GM18505 (cell line): Measurements from ENCODE around the gene SLC25A12.
"Not testable (repeated sequence)": the region's sequence is repeated elsewhere in the genome, so short reads cannot be mapped to it uniquely, and the experiment has no call there.

Experiments used
- ATAC-seq: cut with Tn5 transposase; IDR thresholded peaks from one replicate; pipeline ENCODE4 v1.9.1; 2021; ENCODE audit not compliant: unreplicated experiment
- POLR2A ChIP-seq: IDR thresholded peaks from 4 replicates; pipeline ENCODE4 v1.6.1; 2011; ENCODE audit warnings: borderline replicate concordance; ENCODE audit not compliant: insufficient read depth, insufficient read length; ENCODE audit errors: extremely low read depth

SLC25A12 gene

DNA sequence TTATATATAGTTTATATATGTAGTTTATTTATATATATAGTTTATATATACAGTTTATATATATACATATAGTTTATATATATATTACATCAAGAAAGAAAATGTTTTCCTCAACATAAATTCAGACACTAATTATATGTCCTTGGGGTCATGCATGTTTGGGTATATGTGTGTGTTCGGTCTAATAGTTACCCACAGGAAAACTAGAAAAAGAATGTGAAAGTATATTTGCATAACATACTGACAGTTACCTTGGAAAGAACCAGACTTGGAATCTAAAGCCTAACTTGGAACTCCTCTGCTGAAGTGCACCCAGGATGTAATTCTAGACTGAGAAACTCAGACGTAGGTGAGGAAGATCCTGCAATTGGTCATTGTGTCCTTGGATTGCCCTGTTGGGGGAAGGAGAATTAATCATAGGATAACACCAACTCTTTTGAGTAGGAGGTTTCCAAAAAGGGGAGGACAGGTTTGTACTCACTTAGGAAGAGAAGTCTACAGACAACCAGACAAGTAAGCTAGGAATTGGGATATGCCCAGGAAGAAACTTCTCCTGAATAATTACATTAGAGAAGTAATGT is 8.9 kb upstream of the SLC25A12 start:
- no peak for ATAC-seq

DNA sequence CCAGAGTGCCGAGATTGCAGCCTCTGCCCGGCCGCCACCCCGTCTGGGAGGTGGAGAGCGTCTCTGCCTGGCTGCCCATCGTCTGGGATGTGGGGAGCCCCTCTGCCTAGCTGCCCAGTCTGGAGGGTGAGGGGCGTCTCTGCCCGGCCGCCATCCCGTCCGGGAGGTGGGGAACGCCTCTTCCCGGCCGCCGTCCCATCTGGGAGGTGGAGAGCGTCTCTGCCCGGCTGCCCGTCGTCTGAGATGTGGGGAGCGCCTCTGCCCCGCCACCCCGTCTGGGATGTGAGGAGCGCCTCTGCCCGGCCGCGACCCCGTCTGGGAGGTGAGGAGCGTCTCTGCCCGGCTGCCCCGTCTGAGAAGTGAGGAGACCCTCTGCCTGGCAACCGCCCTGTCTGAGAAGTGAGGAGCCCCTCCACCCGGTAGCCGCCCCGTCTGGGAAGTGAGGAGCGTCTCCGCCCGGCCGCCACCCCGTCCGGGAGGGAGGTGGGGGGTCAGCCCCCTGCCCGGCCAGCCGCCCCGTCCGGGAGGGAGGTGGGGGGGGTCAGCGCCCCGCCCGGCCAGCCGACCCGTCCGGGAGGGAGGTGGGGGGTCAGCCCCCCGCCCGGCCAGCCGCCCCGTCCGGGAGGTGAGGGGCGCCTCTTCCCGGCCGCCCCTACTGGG is 5.7 kb upstream of the SLC25A12 start:
- not testable (repeated sequence) for ATAC-seq

More for the DNA sequence above, 8.9 kb upstream of the SLC25A12 start:
- TF ChIP-seq POLR2A, result no peak

DNA sequence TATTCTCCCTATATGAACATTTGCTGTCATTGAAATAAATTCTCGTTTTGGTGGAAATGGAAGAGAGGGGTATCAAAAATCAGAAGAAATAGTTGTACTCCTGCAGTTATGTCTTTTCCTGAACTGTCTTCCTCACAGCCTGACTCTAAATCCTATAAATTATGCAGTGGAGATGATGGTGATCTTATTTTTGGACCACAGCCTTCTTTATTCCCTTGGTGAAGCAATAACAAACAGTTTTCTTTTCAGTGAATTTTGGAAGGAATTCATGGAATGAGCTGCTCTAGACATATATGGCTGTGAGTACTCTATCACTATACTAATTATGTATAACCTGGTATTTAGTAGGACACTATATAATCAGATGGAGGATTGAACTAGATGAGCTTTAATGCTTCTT is 1.7 kb upstream of the SLC25A12 start:
- no peak for TF ChIP-seq POLR2A

DNA sequence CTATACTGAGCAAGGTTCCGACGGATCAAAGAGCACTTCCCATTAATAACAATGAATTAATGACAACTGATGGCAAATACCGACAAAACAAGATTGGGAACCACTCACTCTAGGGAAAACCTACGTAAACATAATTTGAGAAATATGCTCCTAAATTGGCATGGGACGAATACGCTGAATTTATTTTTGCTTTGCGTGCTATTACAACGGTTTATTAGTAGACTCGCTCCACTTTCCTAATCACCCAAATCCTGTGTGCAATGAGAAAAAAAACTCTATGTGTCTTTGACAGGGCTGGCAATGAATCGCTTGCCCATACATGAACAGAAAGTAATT is 536 bp upstream of the SLC25A12 start:
- no peak for ATAC-seq
- no peak for TF ChIP-seq POLR2A

More for the DNA sequence above, 1.7 kb upstream of the SLC25A12 start:
- no peak for ATAC-seq

DNA sequence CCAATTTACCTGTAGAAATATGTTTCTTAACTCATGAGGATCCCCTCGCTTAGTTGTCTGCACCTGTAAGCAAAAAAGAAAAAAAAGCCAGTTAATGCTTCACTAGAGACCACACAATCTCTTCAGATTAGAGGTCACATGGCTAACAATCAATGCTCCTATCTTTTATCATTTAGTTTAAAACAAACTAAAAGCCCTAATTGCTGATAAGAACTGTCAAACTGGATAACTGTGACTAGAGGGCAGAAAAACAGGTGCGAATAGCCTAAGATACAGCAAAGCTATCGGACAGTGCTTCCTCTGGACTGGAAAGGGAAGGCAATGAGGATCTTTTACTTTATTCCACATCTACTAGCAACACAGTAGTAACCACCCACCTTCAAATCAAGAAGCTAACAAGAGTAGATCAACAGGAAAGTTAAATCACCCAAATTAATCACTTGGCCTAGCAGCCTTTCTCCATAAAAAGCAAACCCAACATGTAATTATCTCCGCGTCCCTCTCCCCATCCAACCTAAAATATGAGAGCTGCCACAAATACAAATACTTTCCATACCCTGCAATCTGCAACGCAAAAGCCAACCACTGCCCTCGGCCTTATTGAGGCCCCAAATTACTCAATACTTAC is 734 bp downstream of the SLC25A12 start:
- no peak for TF ChIP-seq POLR2A
- ATAC-seq, result no peak

DNA sequence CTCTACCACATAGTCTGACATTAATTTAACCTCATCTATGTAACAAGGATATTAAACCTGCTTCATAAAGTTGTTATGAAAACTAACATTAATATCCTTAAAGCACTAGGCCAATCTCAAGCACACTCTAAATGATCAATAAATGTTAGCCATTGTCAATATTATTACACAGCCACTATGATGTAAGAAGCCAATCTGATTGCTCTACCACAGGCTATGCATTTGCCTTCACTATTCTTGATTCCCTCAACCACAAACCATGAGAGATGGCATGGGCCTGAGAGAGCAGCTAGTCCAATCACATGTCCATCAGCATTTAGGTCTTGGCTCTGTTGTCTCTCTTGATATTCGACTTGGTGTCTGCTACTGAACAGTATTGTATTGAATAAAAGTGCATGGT is 4.2 kb downstream of the SLC25A12 start:
- no peak for TF ChIP-seq POLR2A
- no peak for ATAC-seq

DNA sequence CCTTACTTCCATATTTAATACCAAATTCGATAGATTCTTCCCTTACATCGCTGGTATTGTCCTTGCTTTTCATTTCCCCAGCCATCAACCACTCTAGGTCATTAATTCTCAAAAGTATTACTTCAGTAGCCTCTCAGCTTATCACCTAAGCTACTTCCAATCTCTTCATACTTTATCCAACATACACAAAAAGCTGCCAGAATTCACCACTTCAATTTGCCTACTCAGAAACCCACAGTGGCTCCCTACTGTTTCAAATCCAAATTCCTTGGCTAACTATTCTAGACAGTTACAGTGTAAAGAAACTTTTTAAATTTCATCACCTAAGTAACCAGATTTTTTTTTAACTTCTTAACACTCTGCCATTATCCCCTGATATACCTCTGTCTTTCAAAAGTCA is 4.7 kb downstream of the SLC25A12 start:
- ATAC-seq, result no peak
- TF ChIP-seq POLR2A, result no peak

DNA sequence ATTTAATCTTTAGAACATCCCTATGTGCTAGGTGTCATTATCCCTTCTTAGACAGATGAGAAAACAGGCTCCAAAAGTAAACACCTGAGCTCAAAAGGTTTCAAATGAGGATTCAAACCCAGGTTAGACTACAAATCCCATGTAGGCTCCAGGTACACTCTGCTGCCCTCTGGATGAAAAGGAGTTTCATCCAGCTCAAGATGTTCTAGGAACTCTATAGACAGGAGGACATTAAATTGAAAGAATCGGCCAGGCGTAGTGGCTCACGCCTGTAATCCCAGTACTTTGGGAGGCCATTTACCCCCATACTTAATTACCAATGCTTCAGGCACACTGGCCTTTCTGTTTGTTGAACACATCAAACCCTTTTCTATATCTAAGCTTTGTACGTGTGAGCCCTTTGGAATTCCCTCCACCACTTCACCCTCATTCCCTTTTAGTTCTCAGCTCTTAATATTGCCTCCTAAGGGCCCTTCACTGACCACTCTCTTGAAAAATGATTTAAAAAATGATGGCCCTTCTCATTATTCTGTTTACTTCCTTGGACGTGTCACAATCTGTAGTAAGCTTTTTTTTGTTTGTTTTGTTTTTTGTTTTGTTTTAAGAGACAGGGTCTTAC is 10.7 kb downstream of the SLC25A12 start:
- no peak for TF ChIP-seq POLR2A
- no peak for ATAC-seq

DNA sequence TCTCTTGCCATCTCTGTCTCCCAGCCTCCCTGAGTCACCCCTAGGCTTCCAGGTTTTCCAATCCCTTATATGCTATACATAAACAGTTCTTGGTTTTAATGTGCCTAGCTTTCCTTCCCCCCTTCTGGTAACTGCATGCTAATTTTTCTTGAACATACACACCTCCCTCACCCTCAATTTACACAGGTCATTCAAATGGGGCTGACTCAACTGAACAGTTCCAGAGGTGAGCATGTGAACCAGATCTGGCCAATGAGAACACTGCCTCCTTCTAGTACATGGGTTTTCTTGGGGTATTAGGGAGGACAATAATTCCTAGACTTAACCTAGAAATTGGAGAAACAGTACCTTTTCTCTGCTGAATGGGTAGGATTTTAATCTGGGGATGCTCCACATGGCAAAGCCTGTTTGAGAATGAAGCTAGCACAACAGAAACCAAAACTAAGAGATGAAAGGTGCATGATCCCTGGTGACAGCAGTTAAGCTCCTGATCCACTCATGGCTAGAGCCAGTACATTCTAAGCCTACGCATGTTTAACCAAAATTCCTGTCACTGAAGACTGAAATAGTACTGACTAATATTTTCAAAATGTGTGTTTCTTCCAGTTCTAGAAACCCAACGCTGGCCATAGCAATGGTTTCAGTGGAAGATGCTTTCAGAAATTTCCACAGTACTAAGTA is 11.8 kb downstream of the SLC25A12 start:
- ATAC-seq, result no peak
- TF ChIP-seq POLR2A, result no peak

DNA sequence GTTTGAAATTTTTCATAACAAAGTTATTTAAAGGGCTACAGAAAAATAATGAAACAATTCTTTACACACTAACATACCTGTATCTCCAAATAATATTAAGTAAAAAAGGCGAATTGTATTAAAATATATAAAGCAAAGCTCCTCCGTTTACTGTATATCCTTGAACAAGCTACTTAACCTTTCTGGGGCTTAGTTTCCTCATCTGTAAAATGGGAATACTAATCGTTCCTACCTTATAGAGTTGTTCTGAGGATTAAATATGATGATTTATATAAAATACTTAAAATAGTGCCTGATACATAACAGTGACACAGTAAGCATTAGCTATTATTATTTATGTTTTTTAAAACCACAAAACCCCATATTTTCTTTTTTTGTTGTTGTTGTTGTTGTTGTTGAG is 13.3 kb downstream of the SLC25A12 start:
- ATAC-seq, result no peak
- TF ChIP-seq POLR2A, result no peak

DNA sequence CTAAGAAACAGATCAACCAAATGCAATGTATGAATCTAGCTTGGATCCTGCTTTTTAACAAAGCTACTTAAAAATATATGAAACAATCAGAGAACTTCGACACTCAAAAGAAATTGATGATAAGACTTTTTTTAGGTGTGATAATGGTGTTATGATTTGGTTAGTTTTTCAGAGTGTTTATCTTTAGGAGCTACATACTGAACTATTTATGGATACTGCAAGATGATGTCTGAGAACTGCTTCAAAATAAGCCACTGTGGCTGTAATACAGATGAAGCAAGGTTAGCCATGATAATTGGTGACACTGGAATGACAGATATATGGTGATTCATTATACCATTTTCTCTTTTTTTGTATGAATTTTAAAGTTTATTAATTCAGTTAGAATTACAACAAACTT is 14.2 kb downstream of the SLC25A12 start:
- no peak for ATAC-seq
- TF ChIP-seq POLR2A, result no peak

DNA sequence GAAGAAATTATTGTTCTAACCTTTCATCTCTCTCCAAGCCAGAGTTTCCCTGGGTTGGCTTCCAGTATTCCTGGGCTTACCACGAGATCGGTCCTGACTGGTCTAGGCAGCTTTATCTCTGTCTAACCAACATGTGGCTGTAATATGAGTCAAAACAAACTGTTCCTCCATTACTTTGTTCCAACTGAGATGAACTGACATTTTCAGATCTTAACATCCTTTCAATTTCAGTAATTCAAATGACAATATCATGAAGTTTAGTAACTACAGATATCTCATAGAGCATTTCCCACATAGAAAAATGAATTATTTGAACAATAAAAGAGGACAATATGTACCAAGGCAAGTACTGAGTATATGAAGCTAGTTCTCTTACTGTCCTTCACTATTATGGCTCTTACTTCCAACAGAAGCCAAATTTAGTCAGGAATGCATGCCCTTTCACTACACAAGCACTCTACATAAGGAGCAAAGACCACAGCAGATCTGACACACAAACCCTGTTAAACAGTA is 15.5 kb downstream of the SLC25A12 start:
- TF ChIP-seq POLR2A, result no peak
- no peak for ATAC-seq

DNA sequence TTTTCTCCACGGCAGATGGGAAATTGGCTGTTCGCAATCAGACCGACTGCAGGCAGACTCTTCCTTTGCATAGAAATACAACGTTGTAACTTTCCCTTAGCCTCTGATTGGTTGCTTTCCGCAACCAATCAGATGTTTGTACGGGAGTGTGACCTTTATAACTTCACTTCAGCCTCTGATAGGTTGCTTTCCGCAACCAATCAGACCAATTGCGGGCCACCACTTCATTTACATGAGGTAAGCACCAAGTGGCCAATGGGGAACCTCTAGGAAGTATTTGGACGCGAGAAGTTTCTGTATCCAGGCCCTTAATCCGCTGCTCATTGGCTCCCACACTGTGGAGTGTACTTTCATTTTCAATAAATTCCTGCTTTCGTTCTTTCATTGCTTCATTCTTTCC is 19.1 kb downstream of the SLC25A12 start:
- TF ChIP-seq POLR2A, result no peak
- ATAC-seq, result no peak
